GM12878 (cell line): ENCODE data around the gene NKIRAS2. TPM values are rescaled to one million over a fixed set of nuclear protein-coding genes. Genes with fewer than 3 reads are reported as not detected.

ENCODE experiments used
- ATAC-seq: fragments of 200-7000 bp; cut with Tn5 transposase; 3 replicates; pipeline ENCODE4 v1.9.1; 2020; ENCODE audit warnings: mild to moderate bottlenecking, moderate library complexity
- BruUV-seq: library from RNA; stranded (reverse); fragments of 400-500 nt; replicated peaks from 2 replicates; lab custom pipeline; 2021; lab: Mats Ljungman, UMichigan
- CTCF ChIA-PET: fragments of 300-600 bp; sonication (Branson Sonifier 250); formaldehyde crosslinking; extraction: SDS; loops from one replicate; lab custom pipeline; 2021; ENCODE audit warnings: inconsistent platforms; lab: Yijun Ruan, JAX
- POLR2A ChIA-PET: fragments of 350-600 bp; formaldehyde crosslinking; extraction: SDS; loops from one replicate; lab custom pipeline; 2021; ENCODE audit warnings: inconsistent platforms; lab: Charles Lee
- RAD21 ChIA-PET: fragments of 300-600 bp; sonication (Branson Sonifier 250); formaldehyde crosslinking; loops from one replicate; lab custom pipeline; 2023; ENCODE audit warnings: antibody characterized with exemption; ENCODE audit not compliant: unreplicated experiment; lab: Charles Lee
- SMC1A ChIA-PET: fragments of 300-600 bp; sonication (Branson Sonifier 250); formaldehyde crosslinking; loops from one replicate; lab custom pipeline; 2023; ENCODE audit not compliant: unreplicated experiment, uncharacterized antibody; lab: Charles Lee
- DNase-seq: peaks from one replicate; pipeline ENCODE4 v3.0.0-alpha.2; 2011; ENCODE audit warnings: low read depth, low spot score
- FAIRE-seq: peaks from 3 replicates; lab custom pipeline; 2011; peaks lifted over from hg19 to GRCh38; lab: Jason Lieb, UNC
- H2AFZ ChIP-seq: 2 replicates; pipeline ENCODE4 v1.6.0; 2011; ENCODE audit warnings: low read depth, low read length, control low read depth; ENCODE audit not compliant: control insufficient read depth
- H3K27ac ChIP-seq: 2 replicates; pipeline ENCODE4 v1.5.1; 2011; ENCODE audit warnings: control low read depth; ENCODE audit not compliant: control insufficient read depth, insufficient read depth
- H3K27me3 ChIP-seq, 2 experiments: replicated peaks in 1 of 2; 2 replicates each; pipeline versions ENCODE4 v1.6.0 to v1.6.1; 2011; ENCODE audit warnings: low read length in 1 of 2; ENCODE audit not compliant: control insufficient read depth in 2 of 2, insufficient read depth in 2 of 2
- H3K36me3 ChIP-seq, 2 experiments: 2 replicates each; pipeline ENCODE4 v1.5.1; 2011; ENCODE audit warnings: low read length in 1 of 2; ENCODE audit not compliant: control insufficient read depth in 2 of 2, insufficient read depth in 2 of 2
- H3K4me1 ChIP-seq: 2 replicates; pipeline ENCODE4 v1.6.1; 2011; ENCODE audit warnings: mild to moderate bottlenecking, low read length, moderate library complexity, mixed read lengths; ENCODE audit not compliant: control insufficient read depth, insufficient read depth
- H3K4me2 ChIP-seq: 2 replicates; pipeline ENCODE4 v1.6.0; 2011; ENCODE audit warnings: control low read depth; ENCODE audit not compliant: control insufficient read depth, insufficient read depth
- H3K4me3 ChIP-seq: fragments of 200-600 bp; sonication (generic); 2 replicates; pipeline ENCODE4 v1.5.1; 2016
- H3K79me2 ChIP-seq: 2 replicates; pipeline ENCODE4 v1.6.0; 2011; ENCODE audit warnings: low read length; ENCODE audit not compliant: control insufficient read depth, insufficient read depth
- H3K9ac ChIP-seq: 2 replicates; pipeline ENCODE4 v1.8.0; 2011; ENCODE audit warnings: low read length, control low read depth, mixed read lengths; ENCODE audit not compliant: control insufficient read depth, insufficient read depth
- H3K9me3 ChIP-seq: replicated peaks from 3 replicates; pipeline ENCODE4 v1.5.1; 2011; ENCODE audit warnings: mild to moderate bottlenecking, low read length; ENCODE audit not compliant: control insufficient read depth, insufficient read depth
- H4K20me1 ChIP-seq: 2 replicates; pipeline ENCODE4 v1.6.0; 2011; ENCODE audit not compliant: control insufficient read depth, insufficient read depth
- ASH2L ChIP-seq: fragments of 300-600, 200-600 bp; sonication (generic); IDR thresholded peaks from 2 replicates; pipeline ENCODE4 v1.6.1; 2017; ENCODE audit warnings: low read depth, mild to moderate bottlenecking, borderline replicate concordance
- BHLHE40 ChIP-seq, 2 experiments: fragments of 450-650 bp in 1 of 2; IDR thresholded peaks; 2 replicates each; pipeline ENCODE4 v1.6.1; 2011 to 2017; ENCODE audit warnings: low read depth in 2 of 2, borderline replicate concordance in 1 of 2, improper control_type of control experiment in 1 of 2, low read length in 1 of 2, mild to moderate bottlenecking in 1 of 2
- CREB1 ChIP-seq: IDR thresholded peaks from 2 replicates; pipeline ENCODE4 v1.6.1; 2012; ENCODE audit warnings: low read depth, mild to moderate bottlenecking, inconsistent platforms
- NR2C1 ChIP-seq: fragments of 450-650 bp; IDR thresholded peaks from 2 replicates; pipeline ENCODE4 v1.6.1; 2017; ENCODE audit warnings: antibody characterized with exemption, mild to moderate bottlenecking, moderate library complexity
- POLR2AphosphoS5 ChIP-seq: IDR thresholded peaks from 2 replicates; pipeline ENCODE4 v1.6.1; 2011; ENCODE audit warnings: mild to moderate bottlenecking, low read length, inconsistent platforms
- RAD21 ChIP-seq: IDR thresholded peaks from 2 replicates; pipeline ENCODE4 v1.6.1; 2011; ENCODE audit warnings: mild to moderate bottlenecking, low read depth, low read length, moderate library complexity; ENCODE audit not compliant: insufficient read depth
- RB1 ChIP-seq: fragments of 450-650 bp; formaldehyde crosslinking; IDR thresholded peaks from 2 replicates; pipeline ENCODE4 v1.6.1; 2017; ENCODE audit warnings: mild to moderate bottlenecking, borderline replicate concordance
- SMC3 ChIP-seq: IDR thresholded peaks from 2 replicates; pipeline ENCODE4 v1.6.1; 2011; ENCODE audit warnings: low read length, improper control_type of control experiment, borderline replicate concordance
- SUZ12 ChIP-seq: fragments of 200-600 bp; sonication (generic); IDR thresholded peaks from one replicate; pipeline ENCODE4 v1.6.1; 2018; ENCODE audit warnings: antibody characterized with exemption, mild to moderate bottlenecking; ENCODE audit not compliant: unreplicated experiment
- WGBS: methylation state at CpG from one replicate; pipeline ENCODE4 v1.1.6; 2016; ENCODE audit warnings: low lambda C conversion rate; ENCODE audit not compliant: insufficient replicate concordance, insufficient coverage; ENCODE audit errors: missing lambda C conversion rate; 5-methylcytosine and 5-hydroxymethylcytosine counted together
- in situ Hi-C: fragments of 300-500 bp; cut with MboI; formaldehyde crosslinking; loops from 9 replicates; pipeline ENCODE4 v1.14.3; 2018; ENCODE audit warnings: mixed read lengths
- intact Hi-C: fragments of 100-400 bp; cut with micrococcal nuclease; formaldehyde crosslinking; loops from one replicate; pipeline ENCODE4 v1.14.2; 2022; ENCODE audit not compliant: unreplicated experiment
- polyA plus RNA-seq, 11 experiments: library from polyadenylated mRNA; depleted of rRNA in 4 of 11; unstranded in 6 of 11; stranded (reverse) in 5 of 11; fragments of >200 nt; fragmentation: Nextera tagmentation in 4 of 11; fragmentation: Illumina TruSeq in 1 of 11; extraction: Ambion mirVana in 4 of 11; extraction: Trizol in 1 of 11; gene quantifications; 1 replicate in 1 of 11; 2 replicates in 10 of 11; pipeline versions ENCODE4 v1.2.1 to v1.2.3, GENCODE V29; 2011 to 2016; ENCODE audit warnings: inconsistent platforms in 2 of 11, missing spikeins in 2 of 11, low read depth in 1 of 11
- total RNA-seq, 4 experiments: library from RNA; depleted of rRNA in 3 of 4; stranded (reverse); fragments of >200 nt in 3 of 4; fragmentation: Illumina TruSeq in 1 of 4; extraction: Trizol in 1 of 4; gene quantifications; 2 replicates each; pipeline versions ENCODE4 v1.2.1 to v1.2.3, GENCODE V29; 2013 to 2021
- TF ChIP-seq, protein P1 (sequence below): fragments of 450-650 bp; IDR thresholded peaks from 2 replicates; pipeline ENCODE4 v1.6.1; 2016; ENCODE audit warnings: mild to moderate bottlenecking
- TF ChIP-seq, protein P2 (sequence below): fragments of 450-650 bp; IDR thresholded peaks from 2 replicates; pipeline ENCODE4 v1.6.1; 2017; ENCODE audit warnings: mild to moderate bottlenecking

NKIRAS2 gene
- total and polyA plus RNA-seq, 10 of the 15 experiments (the other 5 are each of a cell fraction or from before 2014, with no cell fraction given): 6.4 to 49.7 (median 27.2) TPM

DNA sequence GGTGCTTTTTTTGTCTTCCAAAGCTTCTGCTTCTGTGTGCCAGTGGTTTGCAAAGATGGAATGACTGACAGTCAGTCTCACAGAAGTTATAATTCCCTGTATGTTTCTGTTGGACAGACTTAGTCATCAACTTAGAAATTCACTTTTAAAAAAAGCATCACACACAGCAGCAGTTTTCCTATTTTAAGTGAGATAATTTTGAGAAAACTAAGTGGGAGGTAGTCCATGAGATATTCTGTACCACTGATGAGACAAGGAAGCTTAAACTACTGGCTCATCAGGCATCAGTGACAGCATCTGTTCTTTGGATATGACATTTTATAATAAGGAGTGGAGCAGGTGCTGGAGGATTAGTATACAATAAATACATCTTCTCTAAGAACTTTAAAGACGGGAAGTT lies 33.3 kb upstream of the NKIRAS2 start (continued):
- TF ChIP-seq ASH2L: no peak
- TF ChIP-seq SUZ12: no peak

DNA sequence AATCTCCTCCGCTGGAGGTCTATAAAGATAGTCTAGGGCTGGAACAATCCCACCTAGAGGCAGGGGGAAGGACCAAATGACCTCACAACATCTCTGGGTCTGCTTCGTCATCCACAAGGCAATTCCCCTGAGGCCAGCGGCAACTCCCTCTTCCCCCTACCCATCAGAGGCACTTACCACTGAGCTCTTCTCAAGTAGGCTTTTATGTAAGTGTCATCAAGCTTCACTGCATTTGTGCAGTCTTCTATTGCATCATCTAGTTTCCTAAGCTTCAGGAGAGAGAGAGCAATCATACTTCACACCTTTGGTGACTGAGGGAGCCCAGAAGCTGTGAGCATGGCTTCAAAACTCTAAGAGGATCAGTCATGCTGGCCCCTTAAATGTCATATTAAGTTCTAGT lies 32.2 kb upstream of the NKIRAS2 start:
- no peak for ATAC-seq
- intact Hi-C loops (no loop called here), in situ Hi-C loops (no loop called here)
- Histone ChIP-seq H3K27me3 (no peaks in the 10 kb centered on the region), H3K4me3 (no peak overlapping the region), H3K36me3 (peaks cover 23 to 47% of the 10 kb centered on the region in 2 experiments), H2AFZ (no peak overlapping the region), H3K27ac (no peak overlapping the region), H3K79me2 (no peaks in the 10 kb centered on the region), H4K20me1 (no peaks in the 10 kb centered on the region), H3K9ac (no peak overlapping the region), H3K4me2 (no peak overlapping the region), H3K9me3 (no peaks in the 10 kb centered on the region), H3K4me1 (no peaks in the 10 kb centered on the region)
- no TSS peak for BruUV-seq
- POLR2A ChIA-PET: no interaction called here
- TF ChIP-seq CREB1 (peak; percentile 38; the same call in 1 of the 2 replicates), RB1 (no peak)
- CTCF ChIA-PET: no interaction called here
- FAIRE-seq: no peak
- 59% methylated on average over 3 of the region's 3 CpGs for WGBS
- SMC1A ChIA-PET: interaction anchor here (1.4 kb wide), 1 partner anchor 18 kb away, joined by 3 read pairs; no protein-coding TSS in a partner anchor
- no peak for DNase-seq
- RAD21 ChIA-PET: no interaction called here

DNA sequence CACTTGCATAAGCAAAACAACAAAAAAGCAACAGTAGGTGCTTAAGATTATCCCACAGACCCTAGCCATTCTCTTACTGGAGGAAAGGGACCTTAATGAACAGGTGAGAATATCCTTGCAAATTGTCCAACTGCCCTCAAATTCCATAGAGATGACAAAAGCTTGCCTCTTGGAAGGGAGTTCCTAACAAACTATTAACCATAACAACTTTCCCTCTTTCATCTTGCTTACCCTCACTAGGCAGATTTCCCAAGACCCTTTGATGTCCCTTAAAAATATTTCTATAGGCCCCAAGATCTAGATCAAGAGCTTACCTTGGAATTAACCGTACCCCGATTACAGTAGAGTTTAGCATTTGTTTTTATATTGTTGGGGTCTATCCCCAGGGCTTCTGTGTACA lies 31.5 kb upstream of the NKIRAS2 start:
- Histone ChIP-seq H3K9ac (no peak overlapping the region), H3K27me3 (no peaks in the 10 kb centered on the region), H3K27ac (no peak overlapping the region), H4K20me1 (no peaks in the 10 kb centered on the region), H2AFZ (no peak overlapping the region), H3K4me1 (no peaks in the 10 kb centered on the region), H3K4me2 (no peak overlapping the region), H3K36me3 (peaks cover 26 to 48% of the 10 kb centered on the region in 2 experiments), H3K4me3 (no peak overlapping the region), H3K79me2 (no peaks in the 10 kb centered on the region), H3K9me3 (no peaks in the 10 kb centered on the region)
- intact Hi-C loops: no loop called here
- ChIA-PET CTCF (interaction anchor here (1.3 kb wide), 1 partner anchor 26 kb away, joined by 3 read pairs; no protein-coding TSS in a partner anchor), RAD21 (no interaction called here), POLR2A (no interaction called here), SMC1A (interaction anchor here (1.4 kb wide), 1 partner anchor 19 kb away, joined by 3 read pairs; no protein-coding TSS in a partner anchor)
- in situ Hi-C loops: no loop called here
- ATAC-seq: no peak
- no TSS peak for BruUV-seq
- no peak for FAIRE-seq
- WGBS: 100% methylated on average over 2 of the region's 2 CpGs
- DNase-seq: no peak
- TF ChIP-seq SUZ12 (no peak), POLR2AphosphoS5 (no peak), BHLHE40 (IDR thresholded peaks at IDR 0.05; ENCODE audit: borderline replicate concordance in 1 of 2, low read depth in 2 of 2, low read length in 1 of 2) (no peak), SMC3 (no peak), RAD21 (no peak), NR2C1 (no peak)
- TF ChIP-seq, protein P1, sequence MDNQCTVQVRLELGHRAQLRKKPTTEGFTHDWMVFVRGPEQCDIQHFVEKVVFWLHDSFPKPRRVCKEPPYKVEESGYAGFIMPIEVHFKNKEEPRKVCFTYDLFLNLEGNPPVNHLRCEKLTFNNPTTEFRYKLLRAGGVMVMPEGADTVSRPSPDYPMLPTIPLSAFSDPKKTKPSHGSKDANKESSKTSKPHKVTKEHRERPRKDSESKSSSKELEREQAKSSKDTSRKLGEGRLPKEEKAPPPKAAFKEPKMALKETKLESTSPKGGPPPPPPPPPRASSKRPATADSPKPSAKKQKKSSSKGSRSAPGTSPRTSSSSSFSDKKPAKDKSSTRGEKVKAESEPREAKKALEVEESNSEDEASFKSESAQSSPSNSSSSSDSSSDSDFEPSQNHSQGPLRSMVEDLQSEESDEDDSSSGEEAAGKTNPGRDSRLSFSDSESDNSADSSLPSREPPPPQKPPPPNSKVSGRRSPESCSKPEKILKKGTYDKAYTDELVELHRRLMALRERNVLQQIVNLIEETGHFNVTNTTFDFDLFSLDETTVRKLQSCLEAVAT: no peak
- TF ChIP-seq, protein P2, sequence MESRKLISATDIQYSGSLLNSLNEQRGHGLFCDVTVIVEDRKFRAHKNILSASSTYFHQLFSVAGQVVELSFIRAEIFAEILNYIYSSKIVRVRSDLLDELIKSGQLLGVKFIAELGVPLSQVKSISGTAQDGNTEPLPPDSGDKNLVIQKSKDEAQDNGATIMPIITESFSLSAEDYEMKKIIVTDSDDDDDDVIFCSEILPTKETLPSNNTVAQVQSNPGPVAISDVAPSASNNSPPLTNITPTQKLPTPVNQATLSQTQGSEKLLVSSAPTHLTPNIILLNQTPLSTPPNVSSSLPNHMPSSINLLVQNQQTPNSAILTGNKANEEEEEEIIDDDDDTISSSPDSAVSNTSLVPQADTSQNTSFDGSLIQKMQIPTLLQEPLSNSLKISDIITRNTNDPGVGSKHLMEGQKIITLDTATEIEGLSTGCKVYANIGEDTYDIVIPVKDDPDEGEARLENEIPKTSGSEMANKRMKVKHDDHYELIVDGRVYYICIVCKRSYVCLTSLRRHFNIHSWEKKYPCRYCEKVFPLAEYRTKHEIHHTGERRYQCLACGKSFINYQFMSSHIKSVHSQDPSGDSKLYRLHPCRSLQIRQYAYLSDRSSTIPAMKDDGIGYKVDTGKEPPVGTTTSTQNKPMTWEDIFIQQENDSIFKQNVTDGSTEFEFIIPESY: no peak
